ENCODE data around the gene CMSS1.

DNA sequence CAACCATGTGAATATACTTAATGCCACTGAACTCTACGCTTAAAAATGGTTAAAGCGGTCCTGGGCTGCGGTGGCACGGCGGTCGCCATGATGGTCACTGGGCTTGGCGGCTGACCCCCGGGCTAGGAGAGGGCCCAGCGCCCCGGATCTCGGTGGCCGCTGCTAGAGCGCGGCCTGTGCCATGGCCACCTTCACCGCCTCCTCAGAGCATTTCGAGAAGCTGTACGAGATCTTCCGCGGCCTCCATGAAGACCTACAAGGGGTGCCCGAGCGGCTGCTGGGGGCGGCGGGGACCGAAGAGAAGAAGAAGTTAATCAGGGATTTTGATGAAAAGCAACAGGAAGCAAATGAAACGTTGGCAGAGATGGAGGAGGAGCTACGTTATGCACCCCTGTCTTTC, 407.5 kb downstream of the CMSS1 start:
- TF ChIP-seq POLR2A (IDR thresholded peaks at IDR 0.05) (no peak), CTCF (IDR thresholded peaks at IDR 0.05) (no peak), EP300 (IDR thresholded peaks at IDR 0.05; ENCODE audit: low read depth) (no peak)
